NB4 (cell line): ENCODE measurements around the gene IFNL4.

ENCODE experiments used
- POLR2A ChIP-seq: IDR thresholded peaks from 2 replicates; pipeline ENCODE4 v1.6.1; 2011; ENCODE audit warnings: mild to moderate bottlenecking; ENCODE audit not compliant: insufficient read length; ENCODE audit errors: extremely low read depth
- TF ChIP-seq, protein P1 (sequence below): IDR thresholded peaks from one replicate; pipeline ENCODE4 v1.5.1; 2012; ENCODE audit warnings: low read depth, low read length
- TF ChIP-seq, protein P2 (sequence below): IDR thresholded peaks from 2 replicates; pipeline ENCODE4 v1.6.1; 2011; ENCODE audit warnings: low read depth, low read length

DNA sequence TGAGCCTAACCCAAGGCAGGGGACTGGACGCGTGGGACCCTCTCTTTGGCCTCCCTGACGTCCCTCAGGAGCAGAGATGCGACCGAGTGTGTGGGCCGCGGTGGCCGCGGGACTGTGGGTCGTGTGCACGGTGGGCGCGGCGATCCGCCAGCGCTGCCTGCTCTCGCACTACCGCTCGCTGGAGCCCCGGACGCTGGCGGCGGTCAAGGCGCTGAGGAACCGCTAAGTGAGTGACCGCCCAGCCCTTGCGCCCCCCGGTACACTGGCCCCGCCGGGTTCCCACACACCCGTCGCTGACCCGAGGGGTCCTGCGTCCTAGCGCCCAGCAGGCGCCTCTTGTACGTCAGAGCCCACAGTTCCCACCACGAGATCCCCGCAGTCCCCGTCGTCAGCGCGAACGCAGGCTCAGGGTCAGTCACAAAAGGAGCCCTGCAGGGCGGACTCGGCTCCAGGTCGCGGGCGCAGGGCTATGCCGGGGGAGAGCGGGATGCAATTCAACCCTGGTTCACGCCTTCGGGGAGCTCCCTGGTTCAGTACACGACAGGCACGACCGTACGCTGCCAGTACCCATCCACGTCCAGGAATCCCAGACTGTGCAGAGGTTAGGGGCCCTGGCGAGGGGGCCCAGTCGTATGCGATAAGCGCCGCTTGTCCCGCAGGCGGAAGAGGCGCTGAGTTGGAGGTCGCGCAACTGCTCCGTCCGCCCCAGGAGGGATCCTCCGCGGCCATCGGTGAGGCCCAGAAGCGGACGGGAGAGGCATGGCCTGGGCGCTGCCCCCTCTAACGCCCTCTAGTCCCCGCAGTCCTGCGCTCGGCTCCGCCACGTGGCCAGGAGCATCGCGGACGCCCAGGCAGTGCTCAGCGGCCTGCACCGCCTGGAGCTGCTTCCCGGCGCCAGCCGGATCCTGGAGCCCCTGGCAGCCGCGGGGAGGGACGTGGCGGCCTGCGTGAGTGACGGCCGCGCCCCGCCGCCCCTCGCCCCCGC lies 15.9 kb upstream of the IFNL4 start:
- no peak for TF ChIP-seq POLR2A
- TF ChIP-seq, protein P1, sequence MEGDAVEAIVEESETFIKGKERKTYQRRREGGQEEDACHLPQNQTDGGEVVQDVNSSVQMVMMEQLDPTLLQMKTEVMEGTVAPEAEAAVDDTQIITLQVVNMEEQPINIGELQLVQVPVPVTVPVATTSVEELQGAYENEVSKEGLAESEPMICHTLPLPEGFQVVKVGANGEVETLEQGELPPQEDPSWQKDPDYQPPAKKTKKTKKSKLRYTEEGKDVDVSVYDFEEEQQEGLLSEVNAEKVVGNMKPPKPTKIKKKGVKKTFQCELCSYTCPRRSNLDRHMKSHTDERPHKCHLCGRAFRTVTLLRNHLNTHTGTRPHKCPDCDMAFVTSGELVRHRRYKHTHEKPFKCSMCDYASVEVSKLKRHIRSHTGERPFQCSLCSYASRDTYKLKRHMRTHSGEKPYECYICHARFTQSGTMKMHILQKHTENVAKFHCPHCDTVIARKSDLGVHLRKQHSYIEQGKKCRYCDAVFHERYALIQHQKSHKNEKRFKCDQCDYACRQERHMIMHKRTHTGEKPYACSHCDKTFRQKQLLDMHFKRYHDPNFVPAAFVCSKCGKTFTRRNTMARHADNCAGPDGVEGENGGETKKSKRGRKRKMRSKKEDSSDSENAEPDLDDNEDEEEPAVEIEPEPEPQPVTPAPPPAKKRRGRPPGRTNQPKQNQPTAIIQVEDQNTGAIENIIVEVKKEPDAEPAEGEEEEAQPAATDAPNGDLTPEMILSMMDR, result no peak
- TF ChIP-seq, protein P2, sequence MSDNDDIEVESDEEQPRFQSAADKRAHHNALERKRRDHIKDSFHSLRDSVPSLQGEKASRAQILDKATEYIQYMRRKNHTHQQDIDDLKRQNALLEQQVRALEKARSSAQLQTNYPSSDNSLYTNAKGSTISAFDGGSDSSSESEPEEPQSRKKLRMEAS, result no peak
